ENCODE results near the gene MNAT1.

MNAT1 gene

GRCh38 chr14:60998617-60999016 lies 264.1 kb downstream of the MNAT1 start:
- Mint-ChIP-seq H3K4me3 (no peak overlapping the region), H3K9me3 (no peaks in the 10 kb centered on the region), H3K27me3 (no peaks in the 10 kb centered on the region), H3K4me1 (no peaks in the 10 kb centered on the region), H3K36me3 (ENCODE audit: insufficient read depth) (peaks cover 2% of the 10 kb centered on the region), H3K27ac (ENCODE audit: low read depth) (no peak overlapping the region)
- DNase-seq (ENCODE audit: low spot score in 2 of 2) = no peak
- no peak for ATAC-seq (replicated peaks; ENCODE audit: extremely low read depth, poor library complexity, severe bottlenecking)

GRCh38 chr14:60999536-60999935 lies 265.0 kb downstream of the MNAT1 start:
- Mint-ChIP-seq H3K4me3 (no peak overlapping the region), H3K27ac (ENCODE audit: low read depth) (no peak overlapping the region), H3K36me3 (ENCODE audit: insufficient read depth) (peaks cover 2% of the 10 kb centered on the region), H3K4me1 (no peaks in the 10 kb centered on the region), H3K27me3 (no peaks in the 10 kb centered on the region), H3K9me3 (no peaks in the 10 kb centered on the region)
- DNase-seq (ENCODE audit: low spot score in 2 of 2) (no peak), ATAC-seq (replicated peaks; ENCODE audit: extremely low read depth, poor library complexity, severe bottlenecking) (no peak)

GRCh38 chr14:61003571-61003970 lies 269.0 kb downstream of the MNAT1 start:
- no peaks in the 10 kb centered on the region for H3K9me3 Mint-ChIP-seq
- no peak overlapping the region for H3K27ac Mint-ChIP-seq (ENCODE audit: low read depth)
- H3K36me3 Mint-ChIP-seq (ENCODE audit: insufficient read depth) = peaks cover 2% of the 10 kb centered on the region
- ATAC-seq (replicated peaks; ENCODE audit: extremely low read depth, poor library complexity, severe bottlenecking) = no peak
- no peaks in the 10 kb centered on the region for H3K27me3 Mint-ChIP-seq
- no peak overlapping the region for H3K4me3 Mint-ChIP-seq
- H3K4me1 Mint-ChIP-seq = no peaks in the 10 kb centered on the region
- DNase-seq (ENCODE audit: low spot score in 2 of 2) = no peak

GRCh38 chr14:61019537-61019936 lies 285.0 kb downstream of the MNAT1 start:
- no peak overlapping the region for H3K4me3 Mint-ChIP-seq
- H3K27ac Mint-ChIP-seq (ENCODE audit: low read depth) = no peak overlapping the region
- H3K27me3 Mint-ChIP-seq = no peaks in the 10 kb centered on the region
- no peaks in the 10 kb centered on the region for H3K36me3 Mint-ChIP-seq (ENCODE audit: insufficient read depth)
- H3K9me3 Mint-ChIP-seq = no peaks in the 10 kb centered on the region
- ATAC-seq (replicated peaks; ENCODE audit: extremely low read depth, poor library complexity, severe bottlenecking) (no peak), DNase-seq (ENCODE audit: low spot score in 2 of 2) (no peak)
- no peaks in the 10 kb centered on the region for H3K4me1 Mint-ChIP-seq

Measured in central memory CD8-positive, alpha-beta T cell (primary cell).